Astrocyte (in vitro differentiated cells and primary cell): Measurements from ENCODE around the gene TRAK1. TPM values are rescaled to one million over a fixed set of nuclear protein-coding genes. Genes with fewer than 3 reads are reported as not detected.

Source experiments
- DNase-seq: peaks from one replicate; pipeline ENCODE4 v3.0.0-alpha.2; 2010; ENCODE audit warnings: low read depth
- FAIRE-seq: peaks from 2 replicates; lab custom pipeline; 2011; peaks lifted over from hg19 to GRCh38; lab: Jason Lieb, UNC
- H2AFZ ChIP-seq: 2 replicates; pipeline ENCODE4 v1.6.0; 2012; ENCODE audit warnings: low read depth, low read length, inconsistent platforms
- H3K27ac ChIP-seq: 2 replicates; pipeline ENCODE4 v1.5.1; 2011; ENCODE audit warnings: low read depth, low read length, inconsistent platforms
- H3K27me3 ChIP-seq: 2 replicates; pipeline ENCODE4 v1.6.0; 2011; ENCODE audit warnings: low read length, inconsistent platforms; ENCODE audit not compliant: insufficient read depth
- H3K36me3 ChIP-seq: 2 replicates; pipeline ENCODE4 v1.5.1; 2011; ENCODE audit warnings: low read length, inconsistent platforms; ENCODE audit not compliant: insufficient read depth
- H3K4me1 ChIP-seq: 2 replicates; pipeline ENCODE4 v1.5.1; 2011; ENCODE audit warnings: low read length, inconsistent platforms; ENCODE audit not compliant: insufficient read depth
- H3K4me2 ChIP-seq: 2 replicates; pipeline ENCODE4 v1.6.0; 2012; ENCODE audit warnings: low read length, inconsistent platforms
- H3K4me3 ChIP-seq: 2 replicates; pipeline ENCODE4 v1.5.1; 2011; ENCODE audit warnings: low read depth, mild to moderate bottlenecking, low read length, inconsistent platforms; ENCODE audit not compliant: insufficient read depth
- H3K79me2 ChIP-seq: 2 replicates; pipeline ENCODE4 v1.6.0; 2012; ENCODE audit warnings: mild to moderate bottlenecking, low read length, inconsistent platforms; ENCODE audit not compliant: insufficient read depth
- H3K9ac ChIP-seq: 2 replicates; pipeline ENCODE4 v1.6.0; 2012; ENCODE audit warnings: mild to moderate bottlenecking, low read length, inconsistent platforms
- H3K9me3 ChIP-seq: 2 replicates; pipeline ENCODE4 v1.5.1; 2012; ENCODE audit warnings: low read depth, mild to moderate bottlenecking, low read length, inconsistent platforms; ENCODE audit not compliant: insufficient read depth
- H4K20me1 ChIP-seq: 2 replicates; pipeline ENCODE4 v1.6.0; 2012; ENCODE audit warnings: low read length, inconsistent platforms; ENCODE audit not compliant: insufficient read depth
- H3K27ac Mint-ChIP-seq: one replicate; pipeline ENCODE4 v1.8.0; 2021; ENCODE audit warnings: mild to moderate bottlenecking, mixed read lengths; ENCODE audit not compliant: unreplicated experiment
- H3K27me3 Mint-ChIP-seq: one replicate; pipeline ENCODE4 v1.8.0; 2021; ENCODE audit warnings: low read depth, mixed read lengths; ENCODE audit not compliant: unreplicated experiment
- H3K36me3 Mint-ChIP-seq: one replicate; pipeline ENCODE4 v1.8.0; 2021; ENCODE audit warnings: low read depth, mixed read lengths; ENCODE audit not compliant: unreplicated experiment
- H3K4me1 Mint-ChIP-seq: one replicate; pipeline ENCODE4 v1.8.0; 2021; ENCODE audit warnings: low read depth, mixed read lengths; ENCODE audit not compliant: unreplicated experiment
- H3K4me3 Mint-ChIP-seq: one replicate; pipeline ENCODE4 v1.8.0; 2021; ENCODE audit warnings: mild to moderate bottlenecking, moderate library complexity, mixed read lengths; ENCODE audit not compliant: unreplicated experiment
- H3K9me3 Mint-ChIP-seq: one replicate; pipeline ENCODE4 v1.8.0; 2021; ENCODE audit warnings: mild to moderate bottlenecking, mixed read lengths; ENCODE audit not compliant: unreplicated experiment
- EZH2 ChIP-seq: IDR thresholded peaks from 2 replicates; pipeline ENCODE4 v1.6.1; 2012; ENCODE audit warnings: mild to moderate bottlenecking, low read length, inconsistent platforms; ENCODE audit not compliant: insufficient read depth
- total RNA-seq: library from RNA; stranded (reverse); gene quantifications from 2 replicates; pipeline ENCODE4 v1.2.1, GENCODE V29; 2021
- TF ChIP-seq, protein P1 (sequence below): IDR thresholded peaks from 2 replicates; pipeline ENCODE4 v1.5.1; 2011; ENCODE audit warnings: low read depth, mild to moderate bottlenecking, inconsistent platforms, low read length, moderate library complexity; ENCODE audit not compliant: insufficient read depth

TRAK1 gene
- total RNA-seq, 1 donor from 2014 or later: 56.2 TPM

DNA sequence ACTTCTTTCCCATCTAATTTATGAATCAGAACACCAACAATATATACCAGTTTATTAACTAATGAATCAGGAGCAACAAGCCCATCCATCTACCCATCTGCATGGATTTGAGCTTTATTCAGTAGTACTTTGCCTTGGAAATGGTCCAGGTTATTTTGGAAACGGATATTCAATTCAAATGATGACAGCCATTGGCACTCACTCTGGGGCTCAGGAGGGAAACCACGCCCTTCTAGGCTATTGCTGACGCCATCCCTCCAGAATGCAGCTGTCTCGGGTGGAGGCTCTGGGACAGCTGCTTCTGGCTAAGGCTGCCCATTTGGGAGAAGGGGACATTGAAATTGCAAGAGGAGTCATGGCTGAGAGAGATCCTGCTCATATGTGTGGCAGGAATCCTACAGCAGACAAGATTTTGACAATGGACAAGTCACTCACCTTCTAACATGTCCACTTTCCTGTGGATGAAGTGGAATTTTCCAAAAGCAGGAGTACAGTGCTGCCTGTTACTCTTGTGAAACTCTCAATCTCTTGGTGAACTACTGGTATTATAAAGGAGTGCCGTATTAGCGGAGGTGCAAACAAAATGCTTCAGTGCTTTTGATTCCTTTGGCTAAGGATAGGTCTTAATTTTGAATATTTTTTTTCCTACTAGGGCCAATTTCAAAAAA, 29.3 kb upstream of the TRAK1 start:
- Mint-ChIP-seq H3K27me3 (no peaks in the 10 kb centered on the region), H3K27ac (peak overlapping the region; percentile 77), H3K4me1 (peaks cover 36% of the 10 kb centered on the region), H3K4me3 (peak overlapping the region; percentile 46), H3K36me3 (peaks cover 3% of the 10 kb centered on the region), H3K9me3 (no peaks in the 10 kb centered on the region)
- Histone ChIP-seq H3K4me3 (peak overlapping the region; percentile 20), H3K79me2 (peaks cover 61% of the 10 kb centered on the region), H3K27me3 (no peaks in the 10 kb centered on the region), H3K36me3 (no peaks in the 10 kb centered on the region), H3K4me2 (peak overlapping the region; percentile 77), H3K9ac (peak overlapping the region; percentile 78), H3K9me3 (no peaks in the 10 kb centered on the region), H3K4me1 (peaks cover 30% of the 10 kb centered on the region), H3K27ac (peak overlapping the region; percentile 92), H2AFZ (peak overlapping the region; percentile 15), H4K20me1 (peaks cover 8% of the 10 kb centered on the region)
- FAIRE-seq (peak; percentile 84), DNase-seq (peak; percentile 91)
- TF ChIP-seq, protein P1, sequence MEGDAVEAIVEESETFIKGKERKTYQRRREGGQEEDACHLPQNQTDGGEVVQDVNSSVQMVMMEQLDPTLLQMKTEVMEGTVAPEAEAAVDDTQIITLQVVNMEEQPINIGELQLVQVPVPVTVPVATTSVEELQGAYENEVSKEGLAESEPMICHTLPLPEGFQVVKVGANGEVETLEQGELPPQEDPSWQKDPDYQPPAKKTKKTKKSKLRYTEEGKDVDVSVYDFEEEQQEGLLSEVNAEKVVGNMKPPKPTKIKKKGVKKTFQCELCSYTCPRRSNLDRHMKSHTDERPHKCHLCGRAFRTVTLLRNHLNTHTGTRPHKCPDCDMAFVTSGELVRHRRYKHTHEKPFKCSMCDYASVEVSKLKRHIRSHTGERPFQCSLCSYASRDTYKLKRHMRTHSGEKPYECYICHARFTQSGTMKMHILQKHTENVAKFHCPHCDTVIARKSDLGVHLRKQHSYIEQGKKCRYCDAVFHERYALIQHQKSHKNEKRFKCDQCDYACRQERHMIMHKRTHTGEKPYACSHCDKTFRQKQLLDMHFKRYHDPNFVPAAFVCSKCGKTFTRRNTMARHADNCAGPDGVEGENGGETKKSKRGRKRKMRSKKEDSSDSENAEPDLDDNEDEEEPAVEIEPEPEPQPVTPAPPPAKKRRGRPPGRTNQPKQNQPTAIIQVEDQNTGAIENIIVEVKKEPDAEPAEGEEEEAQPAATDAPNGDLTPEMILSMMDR: no peak
- no peak for TF ChIP-seq EZH2

DNA sequence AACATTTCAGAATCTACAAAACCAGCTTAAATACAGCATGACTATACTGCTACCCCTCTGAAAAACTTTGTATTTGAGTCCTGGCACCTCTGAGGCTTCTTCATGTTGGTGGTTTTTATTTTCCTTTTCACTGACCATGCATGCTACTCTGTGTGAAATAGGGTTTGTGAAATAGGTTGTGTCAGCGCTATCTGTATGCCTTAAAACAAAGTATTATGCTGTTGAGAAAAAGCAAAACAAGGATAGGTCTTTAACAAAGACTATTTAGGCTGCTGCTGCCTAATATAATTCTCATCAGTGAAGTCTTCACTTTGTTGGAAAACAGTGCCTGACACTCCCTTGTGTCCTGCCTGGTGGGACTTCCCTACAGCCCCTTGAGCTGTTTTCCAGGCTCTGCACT, 28.7 kb upstream of the TRAK1 start:
- Mint-ChIP-seq H3K9me3 (no peaks in the 10 kb centered on the region), H3K4me1 (peaks cover 39% of the 10 kb centered on the region), H3K36me3 (no peaks in the 10 kb centered on the region), H3K27ac (peak overlapping the region; percentile 77), H3K27me3 (no peaks in the 10 kb centered on the region), H3K4me3 (no peak overlapping the region)
- TF ChIP-seq, protein P1: no peak
- no peak for TF ChIP-seq EZH2
- Histone ChIP-seq H3K4me2 (peak overlapping the region; percentile 77), H3K9ac (peak overlapping the region; percentile 78), H3K36me3 (no peaks in the 10 kb centered on the region), H3K79me2 (peaks cover 56% of the 10 kb centered on the region), H4K20me1 (peaks cover 3% of the 10 kb centered on the region), H3K4me3 (no peak overlapping the region), H3K4me1 (peaks cover 36% of the 10 kb centered on the region), H3K9me3 (no peaks in the 10 kb centered on the region), H3K27me3 (no peaks in the 10 kb centered on the region), H3K27ac (peak overlapping the region; percentile 92), H2AFZ (no peak overlapping the region)
- FAIRE-seq (no peak), DNase-seq (no peak)

DNA sequence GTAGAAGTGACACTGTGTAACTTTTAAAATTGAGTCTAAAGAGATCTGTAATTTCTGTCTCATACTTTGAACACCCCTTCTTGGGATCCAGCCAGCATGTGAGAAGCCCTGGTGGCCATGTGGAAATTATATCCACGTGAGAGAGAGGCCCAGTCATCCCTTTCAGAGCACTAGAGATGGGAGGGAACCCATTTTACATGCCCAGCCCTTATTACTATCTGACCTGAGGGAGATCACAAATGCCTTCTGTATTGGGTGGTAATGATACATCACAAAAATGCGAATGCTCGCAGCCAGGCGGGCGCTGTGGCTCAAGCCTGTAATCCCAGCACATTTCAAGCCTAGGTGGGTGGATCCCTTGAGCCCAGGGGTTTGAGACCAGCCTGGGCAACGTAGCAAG, 27.3 kb upstream of the TRAK1 start:
- Histone ChIP-seq H3K27me3 (no peaks in the 10 kb centered on the region), H4K20me1 (peaks cover 3% of the 10 kb centered on the region), H3K4me2 (no peak overlapping the region), H3K79me2 (peaks cover 59% of the 10 kb centered on the region), H3K4me1 (peaks cover 41% of the 10 kb centered on the region), H3K9ac (peak overlapping the region; percentile 42), H3K27ac (peak overlapping the region; percentile 92), H2AFZ (no peak overlapping the region), H3K9me3 (no peaks in the 10 kb centered on the region), H3K4me3 (no peak overlapping the region), H3K36me3 (no peaks in the 10 kb centered on the region)
- H3K27ac Mint-ChIP-seq: peak overlapping the region; percentile 77
- H3K9me3 Mint-ChIP-seq: no peaks in the 10 kb centered on the region
- no peaks in the 10 kb centered on the region for H3K27me3 Mint-ChIP-seq
- H3K4me3 Mint-ChIP-seq: no peak overlapping the region
- DNase-seq: peak; percentile 79
- peaks cover 41% of the 10 kb centered on the region for H3K4me1 Mint-ChIP-seq
- no peaks in the 10 kb centered on the region for H3K36me3 Mint-ChIP-seq
- TF ChIP-seq, protein P1: no peak
- no peak for TF ChIP-seq EZH2
- no peak for FAIRE-seq
